AG04450 (cell line): ENCODE data around the gene TMEM9. TPM values are rescaled to one million over a fixed set of nuclear protein-coding genes. Genes with fewer than 3 reads are reported as not detected.

Experiments used
- CTCF ChIA-PET: fragments of 300-600, 350-600 bp; formaldehyde crosslinking; extraction: SDS; loops from one replicate; lab custom pipeline; 2022; ENCODE audit warnings: antibody characterized with exemption, inconsistent platforms; lab: Charles Lee
- POLR2A ChIA-PET: fragments of 350-600 bp; formaldehyde crosslinking; extraction: SDS; loops from one replicate; lab custom pipeline; 2021; ENCODE audit warnings: antibody characterized with exemption, inconsistent platforms; lab: Yijun Ruan, JAX
- DNase-seq: peaks from one replicate; pipeline ENCODE4 v3.0.0-alpha.2; 2011; ENCODE audit warnings: low read depth, low spot score
- H3K27ac ChIP-seq: one replicate; pipeline ENCODE4 v1.5.1; 2012; ENCODE audit warnings: low read depth, low read length, control low read depth
- H3K27me3 ChIP-seq: one replicate; pipeline ENCODE4 v1.6.0; 2012; ENCODE audit warnings: low read length; ENCODE audit not compliant: control insufficient read depth, insufficient read depth
- H3K4me3 ChIP-seq: 2 replicates; pipeline ENCODE4 v1.5.1; 2011; ENCODE audit warnings: mild to moderate bottlenecking, low read depth, low read length, control low read depth
- H3K9me3 ChIP-seq: 2 replicates; pipeline ENCODE4 v1.5.1; 2012; ENCODE audit warnings: low read length; ENCODE audit not compliant: control insufficient read depth, insufficient read depth
- polyA minus RNA-seq: library from RNA; depleted of rRNA, polyadenylated mRNA; stranded (reverse); fragments of >200 nt; gene quantifications from 2 replicates; pipeline ENCODE4 v1.2.3, GENCODE V29; 2011; rRNA and poly(A)+ RNA removed
- polyA plus RNA-seq: library from polyadenylated mRNA; depleted of rRNA; stranded (reverse); fragments of >200 nt; gene quantifications from 2 replicates; pipeline ENCODE4 v1.2.3, GENCODE V29; 2011; rRNA removed
- TF ChIP-seq, protein P1 (sequence below): IDR thresholded peaks from 2 replicates; pipeline ENCODE4 v1.5.1; 2011; ENCODE audit warnings: low read depth, low read length, control low read depth, inconsistent platforms

Gene TMEM9
- polyA plus RNA-seq (81.7 and 103 TPM in 2 replicates), polyA minus RNA-seq (54.5 and 72.0 TPM in 2 replicates)

DNA sequence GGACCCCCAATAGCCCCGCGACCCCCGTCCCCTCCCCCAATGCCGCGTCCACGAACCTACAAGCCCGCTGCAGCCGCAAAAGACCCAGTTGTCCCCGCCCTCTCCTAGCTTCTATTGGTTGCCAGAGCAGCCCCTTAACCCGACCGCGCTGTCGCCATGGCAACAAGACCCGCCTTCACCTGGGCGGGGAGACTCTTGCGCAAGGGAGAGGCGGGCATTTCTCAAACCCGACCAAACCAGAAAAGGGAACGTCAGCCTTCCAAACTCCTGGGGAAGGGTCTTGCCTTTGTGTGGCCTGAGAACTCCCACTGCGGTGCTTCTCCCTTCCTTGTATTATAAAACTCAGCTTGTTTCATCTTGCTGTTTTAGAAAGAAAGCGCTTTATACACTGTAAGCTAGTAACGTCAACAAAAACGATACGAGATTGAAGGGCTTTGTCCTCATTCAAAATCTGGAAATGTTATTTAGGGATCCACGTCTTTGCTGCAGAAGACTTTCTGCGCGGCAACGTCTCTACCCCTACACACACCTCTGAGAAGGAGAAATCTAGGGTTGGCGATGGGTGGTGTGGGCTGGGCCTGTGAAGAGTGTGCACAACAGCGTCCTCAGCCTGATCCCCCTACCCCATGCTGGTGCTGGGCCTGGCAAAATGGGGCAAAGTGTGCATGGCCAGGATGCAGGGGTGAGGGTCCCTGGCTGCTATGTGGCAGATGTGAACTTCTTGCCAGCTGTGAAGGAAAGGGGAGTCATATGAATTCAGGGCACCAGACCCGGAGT is at the start of gene TMEM9:
Gene TMEM9, minus strand, starts transcription at position 86 of the 777 bp plus-strand sequence. CDS start 551 bp downstream, outside the sequence.
- TF ChIP-seq, protein P1, sequence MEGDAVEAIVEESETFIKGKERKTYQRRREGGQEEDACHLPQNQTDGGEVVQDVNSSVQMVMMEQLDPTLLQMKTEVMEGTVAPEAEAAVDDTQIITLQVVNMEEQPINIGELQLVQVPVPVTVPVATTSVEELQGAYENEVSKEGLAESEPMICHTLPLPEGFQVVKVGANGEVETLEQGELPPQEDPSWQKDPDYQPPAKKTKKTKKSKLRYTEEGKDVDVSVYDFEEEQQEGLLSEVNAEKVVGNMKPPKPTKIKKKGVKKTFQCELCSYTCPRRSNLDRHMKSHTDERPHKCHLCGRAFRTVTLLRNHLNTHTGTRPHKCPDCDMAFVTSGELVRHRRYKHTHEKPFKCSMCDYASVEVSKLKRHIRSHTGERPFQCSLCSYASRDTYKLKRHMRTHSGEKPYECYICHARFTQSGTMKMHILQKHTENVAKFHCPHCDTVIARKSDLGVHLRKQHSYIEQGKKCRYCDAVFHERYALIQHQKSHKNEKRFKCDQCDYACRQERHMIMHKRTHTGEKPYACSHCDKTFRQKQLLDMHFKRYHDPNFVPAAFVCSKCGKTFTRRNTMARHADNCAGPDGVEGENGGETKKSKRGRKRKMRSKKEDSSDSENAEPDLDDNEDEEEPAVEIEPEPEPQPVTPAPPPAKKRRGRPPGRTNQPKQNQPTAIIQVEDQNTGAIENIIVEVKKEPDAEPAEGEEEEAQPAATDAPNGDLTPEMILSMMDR, result no peak
- CTCF ChIA-PET, result interaction anchor here (1.1 to 1.9 kb wide), 2 partner anchors 30 to 35 kb away, joined by 3 to 6 read pairs; no protein-coding TSS in a partner anchor
- DNase-seq, result peak; percentile 87
- H3K4me3 ChIP-seq, result peak within 1 kb of the TSS; percentile 78
- POLR2A ChIA-PET, result interaction anchor here (0.9 to 1.0 kb wide), 2 partner anchors 12 to 17 kb away, joined by 3 to 4 read pairs; no protein-coding TSS in a partner anchor
- H3K27ac ChIP-seq, result peak within 1 kb of the TSS; percentile 11
- no peaks in the 10 kb centered on the region for H3K9me3 ChIP-seq
- H3K27me3 ChIP-seq, result peaks cover 20% of the 10 kb centered on the region

DNA sequence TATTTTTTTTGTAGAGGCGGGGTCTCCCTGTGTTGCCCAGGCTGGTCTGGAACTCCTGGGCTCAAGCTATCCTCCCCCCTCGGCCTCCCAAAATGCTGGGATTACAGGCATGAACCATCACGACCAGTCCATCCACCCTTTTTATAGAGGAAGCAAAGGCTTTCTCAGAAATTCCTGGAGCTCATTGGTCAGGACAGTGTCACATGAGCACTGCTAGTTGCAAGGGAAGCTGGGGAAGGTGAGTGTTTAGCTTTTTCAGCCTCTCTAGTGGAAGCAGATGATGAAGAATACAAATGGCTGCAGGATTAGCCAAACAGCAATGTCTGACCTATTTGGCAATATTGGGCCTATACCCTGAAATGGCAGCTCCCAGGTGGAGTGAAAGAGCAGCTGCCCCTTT is 44.3 kb upstream of the TMEM9 start:
- POLR2A ChIA-PET, result no interaction called here
- Histone ChIP-seq H3K9me3 (no peaks in the 10 kb centered on the region), H3K4me3 (no peak overlapping the region), H3K27me3 (peaks cover 15% of the 10 kb centered on the region), H3K27ac (no peak overlapping the region)
- DNase-seq, result no peak
- CTCF ChIA-PET, result no interaction called here
- TF ChIP-seq, protein P1, result no peak

DNA sequence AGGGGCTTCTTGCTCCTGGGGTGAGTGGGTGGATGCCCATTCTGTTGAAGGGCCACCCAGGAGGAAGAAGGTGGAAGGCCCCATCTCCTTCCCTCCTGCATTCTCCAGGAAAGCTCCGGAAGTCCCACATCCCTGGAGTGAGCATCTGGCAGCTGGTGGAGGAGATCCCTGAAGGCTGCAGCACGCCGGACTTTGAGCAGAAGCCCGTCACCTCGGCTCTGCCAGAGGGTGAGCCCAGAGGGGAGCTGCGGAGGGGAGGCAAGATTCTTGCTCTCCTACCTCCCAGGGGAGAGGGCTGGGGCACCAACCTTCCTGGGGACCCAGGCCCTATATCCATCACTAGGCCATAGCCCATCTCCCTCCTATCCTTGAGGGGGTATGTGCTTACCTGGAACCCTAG is 39.8 kb upstream of the TMEM9 start:
- no peak for DNase-seq
- H3K4me3 ChIP-seq, result no peak overlapping the region
- POLR2A ChIA-PET, result no interaction called here
- peaks cover 2% of the 10 kb centered on the region for H3K27me3 ChIP-seq
- no peak overlapping the region for H3K27ac ChIP-seq
- TF ChIP-seq, protein P1, result no peak
- H3K9me3 ChIP-seq, result peaks cover 2% of the 10 kb centered on the region; the same call in 1 of the 2 replicates
- CTCF ChIA-PET, result no interaction called here

DNA sequence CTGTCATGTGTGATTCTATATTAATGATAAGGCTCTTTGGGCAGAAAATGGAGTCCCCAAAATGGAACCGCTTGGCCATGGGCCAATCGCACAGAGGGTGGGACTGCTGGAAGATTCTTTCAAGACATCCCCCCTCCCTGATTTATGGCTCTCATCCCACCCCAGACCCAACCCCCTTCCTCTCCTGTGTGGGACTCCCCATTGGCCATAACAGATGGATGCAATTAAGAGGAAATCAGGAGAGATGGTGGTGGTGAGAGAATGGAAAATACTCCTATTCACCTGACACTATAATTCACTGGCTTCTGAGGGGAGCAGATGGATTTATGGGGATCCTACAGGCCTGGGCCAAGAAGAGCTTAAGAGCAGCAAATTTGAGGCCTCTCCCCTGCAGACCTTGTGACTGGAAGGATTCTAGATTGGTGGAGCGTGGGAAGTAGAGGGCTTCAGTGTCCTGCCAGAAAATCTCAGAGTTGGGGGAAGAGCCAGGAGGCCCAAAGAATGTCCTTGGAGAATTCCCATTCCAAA is 38.1 kb upstream of the TMEM9 start:
- DNase-seq, result no peak
- POLR2A ChIA-PET, result no interaction called here
- CTCF ChIA-PET, result no interaction called here
- H3K4me3 ChIP-seq, result no peak overlapping the region
- TF ChIP-seq, protein P1, result no peak
- no peak overlapping the region for H3K27ac ChIP-seq
- H3K9me3 ChIP-seq, result peaks cover 2% of the 10 kb centered on the region; the same call in 1 of the 2 replicates
- H3K27me3 ChIP-seq, result no peaks in the 10 kb centered on the region
